Stimulated activated CD4-positive, alpha-beta T cell treated with anti-CD3 and anti-CD28 coated beads, TNF-alpha, amount 100 ng/mL, for 48 hours (primary cell): ENCODE measurements around the gene SOBP.

ENCODE experiments used
- DNase-seq, 3 donors: peaks; one replicate each; pipeline ENCODE4 v3.0.0-alpha.2; 2020; ENCODE audit warnings: low read depth in 3 of 3

The SOBP gene

DNA sequence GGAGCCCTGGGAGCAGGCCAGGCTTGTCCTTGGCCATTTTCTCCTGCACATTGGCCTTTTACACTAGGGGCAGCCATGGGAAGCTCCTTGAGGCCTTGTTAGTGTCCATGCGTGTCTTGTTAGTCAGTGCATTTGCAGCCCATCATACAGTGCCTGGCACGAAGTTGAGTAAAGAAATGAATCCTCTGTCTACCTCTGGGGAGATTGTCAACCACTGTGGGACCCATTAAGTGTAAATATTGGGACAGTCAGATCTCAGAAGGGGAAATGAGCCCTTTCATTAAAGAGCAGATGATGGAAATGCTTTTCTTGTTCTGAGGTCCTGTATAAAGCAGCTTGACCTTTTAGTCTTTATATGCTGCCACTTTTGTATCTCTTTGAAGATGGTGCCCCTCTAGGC is 33.9 kb downstream of the SOBP start:
- no peak for DNase-seq

DNA sequence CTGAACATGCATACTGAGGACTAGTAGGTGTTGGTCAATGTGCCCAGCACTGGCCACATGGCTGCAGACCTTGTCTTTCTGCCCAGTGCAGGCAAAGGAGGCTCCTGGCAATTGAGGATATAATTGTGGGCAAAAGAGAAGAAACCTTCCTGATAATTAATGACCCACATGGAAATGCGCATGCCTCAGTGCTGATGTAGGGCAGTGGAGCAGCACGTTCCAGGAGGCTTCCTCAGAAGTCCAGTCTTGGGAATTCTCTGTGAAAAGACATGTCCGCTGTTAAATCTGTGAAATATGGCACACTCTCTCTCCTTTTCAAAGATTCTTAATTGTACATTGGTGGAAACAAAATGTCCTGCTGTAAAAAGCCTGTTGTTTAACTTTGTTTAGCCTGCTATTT is 34.7 kb downstream of the SOBP start:
- DNase-seq: no peak

DNA sequence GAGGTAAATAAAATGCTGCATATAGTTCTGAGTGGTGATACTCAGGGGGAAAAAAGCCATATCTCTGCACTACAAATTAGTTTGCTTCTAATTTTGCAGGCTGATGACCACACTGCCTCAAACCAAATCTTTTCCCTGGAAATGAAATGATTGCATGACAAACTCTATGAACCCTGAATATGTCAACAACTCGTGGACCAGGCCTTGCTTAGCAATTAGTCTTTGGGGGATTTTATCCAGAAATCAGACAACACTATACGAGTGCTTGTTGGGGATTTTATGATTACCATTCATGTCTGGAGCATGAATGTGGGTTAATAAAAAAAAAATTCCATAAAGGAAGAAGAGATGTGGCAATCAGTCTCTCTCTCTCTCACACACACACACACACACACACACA is 42.0 kb downstream of the SOBP start:
- DNase-seq: no peak

DNA sequence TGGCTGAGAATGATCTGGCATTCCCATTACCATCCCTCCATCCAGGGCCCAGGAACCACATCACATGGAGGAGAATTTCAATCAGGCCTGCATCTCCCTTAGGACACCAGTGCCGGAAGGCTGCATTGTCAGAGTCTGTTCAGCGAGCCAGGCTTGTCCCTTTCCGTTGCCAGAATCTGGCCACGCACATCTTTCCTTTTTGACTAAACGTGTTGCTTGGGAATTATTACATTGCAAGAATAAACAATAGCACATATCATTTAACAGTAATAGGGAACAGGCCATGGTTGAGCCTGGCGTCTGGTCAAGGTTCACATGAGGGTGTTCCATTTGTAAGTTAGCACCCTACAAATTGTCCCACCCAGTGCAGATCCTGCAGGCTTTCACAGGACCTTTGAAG is 42.8 kb downstream of the SOBP start:
- DNase-seq: no peak

DNA sequence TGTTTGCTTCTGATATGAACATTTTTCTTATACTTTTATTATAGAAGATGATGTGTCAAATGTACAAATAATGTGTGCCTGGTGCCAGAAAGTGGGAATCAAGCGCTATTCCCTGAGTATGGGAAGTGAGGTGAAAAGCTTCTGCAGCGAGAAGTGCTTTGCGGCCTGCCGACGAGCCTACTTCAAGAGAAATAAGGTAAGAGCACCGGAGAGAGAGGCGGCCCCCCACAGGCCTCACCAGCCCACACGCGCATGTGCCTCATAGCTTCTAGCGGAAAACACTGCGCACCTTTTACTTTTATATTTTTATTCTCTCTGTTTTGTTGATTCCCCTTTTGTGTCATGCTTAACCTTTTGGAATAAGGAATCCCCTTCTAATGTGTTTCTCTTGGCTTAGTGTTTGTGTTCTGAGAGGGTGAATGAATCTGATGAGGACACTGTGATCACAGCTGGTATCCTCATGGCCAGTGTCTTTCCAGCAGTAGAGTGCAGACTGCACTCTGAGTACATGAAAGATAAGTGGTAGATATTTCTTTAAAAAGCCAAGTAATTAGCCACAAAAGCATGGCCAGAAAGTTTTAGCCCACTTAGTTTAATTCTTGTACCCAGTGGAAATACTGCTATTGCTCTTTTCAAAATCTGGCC is 43.6 kb downstream of the SOBP start:
- no peak for DNase-seq

DNA sequence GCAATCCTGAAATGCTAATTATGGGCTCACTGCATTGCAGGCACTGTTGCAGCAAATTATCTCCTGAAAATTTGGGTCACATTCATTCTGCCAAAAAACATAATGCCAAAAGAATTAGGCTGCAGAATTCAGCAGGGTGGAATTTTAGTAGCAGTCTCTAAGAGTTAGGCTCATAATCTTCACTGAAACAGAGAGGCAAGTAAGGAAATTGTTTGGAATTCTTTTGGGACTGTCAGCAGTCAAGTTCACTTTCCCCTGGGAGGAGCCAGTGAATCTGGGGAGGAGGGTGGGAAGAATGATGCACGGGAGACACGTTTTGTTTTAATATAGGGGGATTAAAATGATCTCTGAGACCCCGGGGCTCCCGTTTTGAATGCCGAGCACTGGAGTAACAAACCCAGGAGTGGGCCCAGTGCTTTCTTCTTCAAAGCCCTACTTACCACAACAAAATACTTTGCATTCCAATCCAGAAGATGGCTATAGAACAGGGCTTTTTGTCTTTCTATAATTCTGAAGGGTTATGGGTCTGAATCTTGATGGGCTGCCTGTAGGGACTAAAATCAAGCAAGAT is 44.7 kb downstream of the SOBP start:
- DNase-seq: no peak

DNA sequence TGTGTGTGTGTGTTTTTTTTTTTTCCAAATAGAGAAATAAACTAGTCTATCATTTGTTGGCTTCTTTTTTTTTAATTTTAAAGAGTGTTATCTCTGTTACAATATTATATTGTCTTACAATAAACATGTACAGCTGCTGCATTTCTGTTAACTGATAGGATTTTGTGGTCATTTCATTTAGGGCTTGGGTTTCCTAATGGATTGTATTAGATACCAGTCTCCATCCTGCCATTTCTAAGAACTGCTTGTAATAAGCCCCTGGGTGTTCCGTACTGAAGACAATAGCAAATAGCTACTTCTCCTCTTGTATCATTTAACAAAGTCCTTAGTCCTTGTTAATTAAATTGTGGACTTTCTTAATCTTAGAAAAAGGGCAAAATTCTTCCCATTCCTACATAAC is 45.7 kb downstream of the SOBP start:
- DNase-seq: no peak

DNA sequence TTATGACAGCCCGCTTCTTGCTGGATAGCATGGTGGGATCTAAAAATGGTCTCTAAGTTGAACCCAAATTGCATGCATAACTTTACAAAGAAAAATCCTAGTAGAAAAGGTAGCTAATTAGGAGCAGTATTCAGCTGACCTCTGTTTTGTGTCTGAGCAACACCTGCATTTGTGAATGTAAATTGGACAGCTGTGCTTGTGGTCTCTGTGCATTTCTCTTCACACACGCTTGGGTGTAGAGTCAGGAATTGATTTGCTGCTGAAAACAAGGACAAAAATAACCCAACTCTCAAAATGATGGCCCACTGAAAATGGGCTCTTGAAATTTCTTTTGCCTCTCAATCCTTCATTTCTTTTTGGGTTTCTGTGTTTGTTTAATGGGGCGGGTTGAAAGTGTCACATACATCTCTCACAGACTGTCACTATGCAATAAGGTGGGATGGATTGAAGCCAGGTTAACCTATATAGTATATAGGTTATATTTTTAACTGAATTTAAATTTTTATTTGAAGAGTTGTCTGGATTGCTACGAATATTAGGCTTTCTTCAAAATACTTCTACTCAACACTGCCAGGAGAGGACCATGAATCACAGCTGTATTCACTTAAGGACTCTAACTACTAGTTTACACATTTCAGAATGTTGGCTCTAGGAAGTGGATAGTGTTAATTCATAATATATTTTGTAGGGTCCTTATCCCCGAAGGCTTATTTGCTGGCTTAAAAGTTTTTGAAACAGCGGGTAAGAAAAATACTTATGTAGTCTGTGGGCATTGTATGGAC is 46.5 kb downstream of the SOBP start:
- no peak for DNase-seq

DNA sequence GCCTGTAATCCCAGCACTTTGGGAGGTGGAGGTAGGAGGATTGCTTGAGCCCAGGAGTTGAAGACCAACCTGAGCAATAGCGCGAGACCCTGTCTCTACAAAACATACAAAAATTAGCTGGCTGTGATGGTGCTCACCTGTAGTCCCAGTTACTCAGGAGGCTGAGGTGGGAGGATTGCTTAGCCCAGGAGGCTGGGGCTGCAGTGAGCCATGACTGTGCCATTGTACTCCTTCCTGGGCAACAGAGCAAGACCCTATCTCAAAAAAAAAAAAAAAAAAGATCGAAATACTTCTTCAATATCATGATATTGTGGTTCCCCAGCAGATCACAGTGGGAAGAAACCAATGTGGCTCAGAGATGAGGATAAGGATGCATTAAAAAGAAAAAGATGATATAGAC is 47.6 kb downstream of the SOBP start:
- DNase-seq: no peak

DNA sequence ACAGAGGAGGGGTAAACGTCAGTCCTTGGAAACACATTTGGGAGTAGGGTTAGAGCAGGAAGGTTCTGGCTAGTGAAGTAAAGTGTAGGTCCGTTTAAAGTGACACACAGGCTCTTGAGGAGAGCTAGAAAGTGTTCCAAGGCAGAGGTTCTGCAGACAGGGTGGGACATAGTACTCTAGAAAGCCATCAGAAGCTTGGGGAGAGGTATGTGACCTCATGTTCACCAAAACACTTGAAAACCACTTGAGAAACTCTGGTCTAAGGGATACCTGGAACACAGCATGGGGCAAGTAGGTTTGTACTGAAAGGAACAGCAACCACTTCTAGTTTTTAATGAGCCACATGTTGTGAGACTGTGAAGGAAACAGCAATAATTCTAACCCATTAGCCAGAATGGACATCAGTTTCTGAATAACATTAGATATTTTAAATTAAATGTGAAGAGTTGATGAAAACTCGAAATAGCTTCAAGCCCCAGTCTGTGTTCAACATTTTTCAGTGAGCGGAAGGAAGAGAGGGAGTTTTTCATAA is 49.0 kb downstream of the SOBP start:
- DNase-seq: no peak

DNA sequence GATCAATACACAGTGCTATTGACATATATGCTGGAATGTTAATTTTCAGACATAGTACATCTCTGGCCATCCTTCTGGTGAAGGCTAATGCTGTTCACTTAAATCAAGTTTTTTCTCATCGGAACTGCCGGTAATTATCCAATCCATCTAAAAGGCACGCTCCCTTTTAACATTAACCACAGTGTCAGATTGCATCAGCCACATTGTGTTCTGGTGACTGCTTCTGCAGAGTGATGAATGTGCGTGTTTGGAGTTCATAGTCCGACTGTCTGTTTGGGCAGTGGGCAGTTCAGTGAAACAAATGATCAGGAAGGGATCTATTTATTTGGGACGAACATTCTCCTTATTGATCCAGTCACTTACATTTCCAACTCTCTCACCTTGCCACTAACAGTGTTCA is 49.5 kb downstream of the SOBP start:
- DNase-seq: no peak

DNA sequence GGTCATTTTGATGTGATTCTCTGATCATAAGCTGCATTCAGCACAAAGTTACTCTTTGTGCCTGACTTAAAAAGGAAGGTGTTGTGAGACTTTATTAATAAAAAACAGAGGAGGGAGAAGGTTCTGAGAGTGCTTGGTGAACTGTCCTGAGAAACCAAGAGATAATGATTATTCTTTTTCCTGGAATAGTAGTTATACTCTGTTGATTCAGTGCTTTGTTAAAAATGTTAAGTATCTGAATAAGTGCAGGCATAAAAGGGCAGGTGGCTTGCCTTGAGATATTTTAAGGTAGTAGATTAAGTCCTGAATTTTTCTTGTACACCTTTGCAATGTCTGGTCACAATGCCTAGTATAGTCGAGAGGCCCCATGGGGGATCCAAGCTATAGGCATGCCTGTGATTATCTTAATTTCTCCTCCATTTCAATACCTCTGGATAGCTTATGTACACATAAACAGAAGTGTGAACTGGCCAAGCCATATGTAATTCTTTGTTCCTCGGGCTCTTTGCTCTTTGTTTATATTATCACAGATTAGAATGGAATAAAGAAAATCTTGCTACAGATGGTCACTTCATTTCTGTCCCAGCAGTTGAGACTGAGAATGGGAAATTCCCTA is 50.0 kb downstream of the SOBP start:
- no peak for DNase-seq

DNA sequence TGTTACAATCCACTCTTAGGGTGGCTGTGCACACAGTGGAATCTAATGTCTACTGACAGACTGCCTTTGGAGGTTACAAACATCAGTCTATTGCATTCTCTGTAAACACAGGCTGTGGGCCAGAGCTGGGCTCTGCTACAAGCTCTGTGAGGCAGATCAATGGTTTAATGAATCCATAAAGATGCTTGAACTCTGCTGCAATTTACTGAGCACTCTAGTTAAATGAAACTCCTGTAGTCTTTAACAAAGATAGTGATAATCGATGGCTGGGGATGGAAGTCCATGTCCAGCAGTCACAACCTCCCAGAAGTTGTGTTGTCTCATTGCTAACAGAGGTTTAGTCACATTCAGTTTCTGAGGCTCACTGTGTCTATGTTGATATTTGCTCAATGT is 50.5 kb downstream of the SOBP start:
- no peak for DNase-seq

DNA sequence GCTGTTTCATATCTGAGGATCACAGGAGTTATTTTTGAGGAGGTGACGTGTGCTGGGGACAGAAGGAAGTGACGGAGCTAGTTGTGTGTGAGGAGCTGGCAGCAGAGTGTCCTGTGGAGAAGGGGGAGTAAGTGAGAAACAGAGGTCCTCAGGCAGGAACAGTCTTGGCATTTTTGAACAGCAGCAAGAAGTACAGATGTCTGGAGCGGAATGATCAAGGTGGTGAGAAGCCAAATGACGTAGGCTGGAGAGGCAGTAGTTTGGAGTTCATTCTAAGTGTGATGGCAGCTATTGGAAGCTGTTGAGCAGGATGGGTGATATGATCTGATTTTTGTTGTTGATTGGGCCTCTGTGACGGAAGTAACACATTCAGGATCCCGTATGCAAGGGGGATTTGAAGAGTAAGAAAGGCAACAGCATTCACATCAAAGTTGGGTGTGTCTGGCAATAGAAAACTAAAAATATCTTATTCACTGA is 52.3 kb downstream of the SOBP start:
- DNase-seq: no peak

DNA sequence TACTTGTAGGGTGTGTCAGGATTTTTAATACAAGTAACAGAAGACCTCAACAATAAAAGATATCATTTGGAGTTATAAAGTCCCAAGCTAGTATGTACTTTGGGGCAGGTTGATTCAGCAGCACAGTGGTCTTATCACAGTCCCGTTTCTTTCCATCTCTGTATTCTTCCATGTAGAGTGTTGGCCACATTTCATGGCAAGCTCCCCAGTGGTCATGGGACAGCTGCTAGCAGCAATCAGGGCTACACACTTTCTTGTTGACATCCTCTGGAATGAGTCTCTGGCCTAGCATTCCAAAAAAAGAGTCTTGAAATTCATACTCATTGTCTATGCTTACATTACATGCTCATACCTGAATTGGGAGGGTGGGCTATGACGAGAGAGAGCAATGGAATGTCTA is 53.2 kb downstream of the SOBP start:
- no peak for DNase-seq

DNA sequence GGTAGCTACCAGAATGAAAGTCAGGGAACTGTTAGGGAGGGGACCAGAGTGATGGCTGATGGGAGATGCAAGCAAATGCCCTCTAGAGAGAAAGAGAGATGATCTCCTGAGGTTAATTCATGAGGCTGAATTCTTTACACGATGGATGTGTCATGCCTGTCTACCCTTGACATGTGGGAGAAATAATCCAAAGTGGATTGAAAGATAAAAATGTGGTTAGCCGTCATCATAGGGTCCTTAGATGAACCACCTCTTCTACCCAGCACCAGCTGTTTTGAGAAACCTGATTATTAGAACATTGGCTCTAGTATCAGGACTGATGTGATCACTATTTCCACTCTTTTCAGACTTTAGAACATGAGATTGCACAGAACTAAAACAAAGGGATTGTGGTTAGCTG is 53.6 kb downstream of the SOBP start:
- no peak for DNase-seq

DNA sequence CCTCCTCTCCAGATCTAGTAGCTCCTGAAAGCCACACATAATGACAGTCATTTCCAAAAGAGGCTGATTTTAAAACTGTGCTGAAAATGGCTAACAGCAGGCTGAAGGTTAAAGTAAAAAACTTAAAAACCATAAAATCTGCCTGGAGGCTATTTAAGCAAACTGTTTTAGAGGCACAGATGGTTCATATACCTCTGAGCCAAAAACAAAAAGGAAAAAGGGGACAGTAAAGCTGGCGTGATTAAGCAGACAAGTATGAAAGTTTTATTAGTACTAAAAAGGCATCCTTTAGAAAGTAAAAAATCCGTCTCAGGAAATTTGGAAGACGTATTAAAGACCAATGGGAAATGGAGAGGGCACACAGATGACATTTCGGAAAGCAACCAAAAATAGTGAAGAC is 55.8 kb downstream of the SOBP start:
- DNase-seq: no peak

DNA sequence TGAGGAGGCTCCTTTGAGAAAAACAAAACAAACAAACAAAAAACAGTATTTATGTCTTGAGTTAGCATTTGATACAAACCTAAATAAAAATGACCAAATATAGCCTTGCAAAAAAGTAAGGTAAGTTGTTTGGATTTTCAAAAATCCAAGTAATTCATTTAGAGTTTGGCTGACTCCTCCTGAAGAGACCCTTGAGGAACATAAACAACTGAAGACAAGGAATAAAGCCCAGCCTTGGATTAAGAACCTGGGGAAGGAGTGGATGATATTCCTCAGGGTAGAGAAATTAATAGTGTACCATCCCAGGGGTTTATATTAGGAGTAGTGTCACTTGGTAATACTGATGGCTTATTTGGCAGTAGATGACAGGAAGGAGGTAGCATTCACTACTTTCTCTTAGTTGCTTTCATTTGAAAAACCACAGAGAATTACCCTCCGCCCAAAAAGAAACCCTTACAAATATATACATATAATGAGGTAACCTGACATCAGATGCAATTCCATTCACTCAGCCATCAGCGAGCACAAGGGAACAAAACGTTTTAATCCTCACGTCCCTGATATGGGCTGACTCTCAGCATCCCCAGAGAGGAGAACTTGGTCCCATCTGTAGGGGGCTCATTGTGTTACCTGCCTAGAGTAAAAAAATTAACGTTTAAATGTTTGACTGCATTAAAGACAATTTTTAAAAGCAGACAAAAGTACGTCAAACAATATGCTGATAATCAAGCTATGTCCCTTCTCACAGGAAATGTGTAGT is 57.0 kb downstream of the SOBP start:
- no peak for DNase-seq

DNA sequence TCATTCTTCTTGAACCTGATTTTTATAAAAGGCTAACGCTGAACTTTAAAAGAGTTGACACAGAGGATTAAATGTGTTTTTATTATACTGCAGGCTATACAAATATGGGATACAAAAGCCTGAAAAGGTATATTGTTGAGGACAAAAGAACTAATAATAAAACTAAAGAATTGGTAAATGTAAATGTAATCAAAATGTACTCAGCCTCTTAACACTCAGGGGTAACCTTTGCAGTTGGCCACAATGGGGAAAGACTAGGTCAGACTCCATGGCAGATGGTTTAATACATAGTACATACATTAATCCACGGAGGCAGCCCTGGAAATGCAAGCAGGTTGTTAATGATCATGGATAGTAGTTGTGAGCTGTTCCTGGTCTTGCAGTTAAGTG is 57.5 kb downstream of the SOBP start:
- no peak for DNase-seq

DNA sequence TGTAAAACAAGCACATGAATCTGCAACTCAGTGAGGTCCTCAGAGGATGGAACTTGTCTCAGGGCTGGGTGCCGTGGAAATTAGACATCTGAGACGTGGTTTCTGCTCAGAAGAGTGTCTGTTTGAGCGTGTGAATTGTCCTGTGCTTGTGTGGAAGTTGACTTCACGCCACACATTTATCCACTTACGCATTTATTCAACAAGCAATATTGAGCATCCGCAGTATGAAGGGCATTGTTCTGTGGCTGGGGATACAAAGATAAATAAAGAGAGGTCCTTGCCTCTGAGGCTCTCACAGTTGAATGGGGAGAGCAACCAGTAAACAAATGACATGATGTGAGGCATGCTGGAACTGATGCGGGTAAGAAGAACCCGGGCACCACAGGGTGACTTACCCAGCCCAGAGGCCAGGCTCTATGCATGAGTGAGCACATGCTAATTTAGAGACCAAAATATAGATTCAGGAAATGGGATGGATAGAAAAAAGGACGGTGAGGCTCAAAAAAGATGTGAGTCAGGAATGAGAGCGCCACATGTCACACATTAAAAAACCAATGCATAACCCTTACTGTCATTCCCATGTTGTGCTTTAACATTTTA is 60.4 kb downstream of the SOBP start:
- no peak for DNase-seq

DNA sequence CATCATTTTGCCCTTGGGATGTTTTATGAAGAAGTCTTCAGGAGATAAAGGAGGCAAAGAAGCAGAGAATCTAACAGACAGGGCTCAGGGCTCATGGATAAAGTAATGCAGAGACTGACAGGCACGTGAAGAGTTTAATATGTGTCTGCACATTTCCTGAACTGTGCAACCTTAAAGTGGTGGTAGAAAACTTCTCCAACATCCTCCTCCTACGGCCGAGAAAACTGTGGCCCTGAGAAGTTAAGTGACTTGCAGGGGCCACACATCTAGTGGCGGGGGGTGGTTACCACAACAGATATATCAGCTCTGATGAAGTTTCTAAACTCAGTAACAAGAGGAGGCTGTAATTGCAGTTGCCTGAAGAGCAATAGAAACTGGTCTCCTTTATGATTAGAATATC is 61.0 kb downstream of the SOBP start:
- no peak for DNase-seq
